Activated CD4-positive, alpha-beta T cell treated with anti-CD3 and anti-CD28 coated beads, Interleukin-2, amount 10 ng/mL, durations not matched to agents 7 days and 5 days (primary cell): ENCODE results near the gene SARS1. TPM values are rescaled to one million over a fixed set of nuclear protein-coding genes. Genes with fewer than 3 reads are reported as not detected.

Experiments used
- CTCF ChIA-PET: fragments of 350-600 bp; sonication (Branson Sonifier 250); formaldehyde crosslinking; loops from one replicate; lab custom pipeline; 2021; ENCODE audit warnings: antibody characterized with exemption; lab: Charles Lee
- POLR2A ChIA-PET: fragments of 350-600 bp; sonication (Branson Sonifier 250); formaldehyde crosslinking; loops from one replicate; lab custom pipeline; 2021; ENCODE audit warnings: antibody characterized with exemption; lab: Charles Lee
- DNase-seq: peaks from one replicate; pipeline ENCODE4 v3.0.0-alpha.2; 2020
- H3K27ac Mint-ChIP-seq: one replicate; pipeline ENCODE4 v1.8.0; 2021; ENCODE audit warnings: mild to moderate bottlenecking, moderate library complexity, mixed read lengths
- H3K27me3 Mint-ChIP-seq: one replicate; pipeline ENCODE4 v1.8.0; 2021; ENCODE audit warnings: mixed read lengths
- H3K36me3 Mint-ChIP-seq: one replicate; pipeline ENCODE4 v1.8.0; 2021; ENCODE audit warnings: low read depth, mixed read lengths
- H3K4me1 Mint-ChIP-seq: one replicate; pipeline ENCODE4 v1.8.0; 2021; ENCODE audit warnings: mixed read lengths
- H3K4me3 Mint-ChIP-seq: one replicate; pipeline ENCODE4 v1.8.0; 2021; ENCODE audit warnings: mild to moderate bottlenecking, moderate library complexity, mixed read lengths
- H3K9me3 Mint-ChIP-seq: one replicate; pipeline ENCODE4 v1.8.0; 2021; ENCODE audit warnings: mixed read lengths
- total RNA-seq, 2 experiments: library from RNA; stranded (reverse); gene quantifications; one replicate each; pipeline ENCODE4 v1.2.3, GENCODE V29; 2021

SARS1 gene
- total RNA-seq, 2 experiments from 2014 or later: 138 to 140 TPM

DNA sequence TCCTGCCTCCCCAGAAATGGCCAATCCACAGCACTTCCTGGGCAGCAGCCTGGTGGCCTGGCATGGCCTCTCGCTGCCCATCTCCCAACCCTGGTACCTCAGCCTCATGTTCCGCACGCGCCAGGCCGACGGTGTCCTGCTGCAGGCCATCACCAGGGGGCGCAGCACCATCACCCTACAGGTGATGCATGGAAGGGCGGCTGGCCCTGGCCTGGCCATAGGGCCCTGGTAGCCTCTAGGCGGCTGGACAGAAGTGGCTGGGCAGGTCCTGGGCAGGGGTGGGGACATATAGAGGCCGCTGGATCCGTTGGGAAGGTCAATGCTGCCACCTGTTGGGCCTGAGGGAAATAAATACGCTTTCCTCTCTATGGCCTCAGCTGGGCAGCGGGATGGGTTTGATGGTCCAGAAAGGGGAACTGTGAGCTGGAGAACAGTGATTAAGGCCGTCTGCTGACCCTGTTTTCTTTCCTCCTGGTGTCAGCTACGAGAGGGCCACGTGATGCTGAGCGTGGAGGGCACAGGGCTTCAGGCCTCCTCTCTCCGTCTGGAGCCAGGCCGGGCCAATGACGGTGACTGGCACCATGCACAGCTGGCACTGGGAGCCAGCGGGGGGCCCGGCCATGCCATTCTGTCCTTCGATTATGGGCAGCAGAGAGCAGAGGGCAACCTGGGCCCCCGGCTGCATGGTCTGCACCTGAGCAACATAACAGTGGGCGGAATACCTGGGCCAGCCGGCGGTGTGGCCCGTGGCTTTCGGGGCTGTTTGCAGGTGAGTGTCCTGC is 50.1 kb downstream of the SARS1 start:
- no peaks in the 10 kb centered on the region for H3K9me3 Mint-ChIP-seq
- ChIA-PET CTCF (interaction anchor here (0.6 to 3.3 kb wide), 16 partner anchors 9 to 277 kb away, joined by 3 to 16 read pairs (median 3); partner anchors contain the start of genes PSRC1, SARS1 and SORT1), POLR2A (no interaction called here)
- peaks cover 3% of the 10 kb centered on the region for H3K4me1 Mint-ChIP-seq
- H3K27ac Mint-ChIP-seq: no peak overlapping the region
- H3K36me3 Mint-ChIP-seq: no peaks in the 10 kb centered on the region
- no peaks in the 10 kb centered on the region for H3K27me3 Mint-ChIP-seq
- DNase-seq: peak; percentile 82
- no peak overlapping the region for H3K4me3 Mint-ChIP-seq

DNA sequence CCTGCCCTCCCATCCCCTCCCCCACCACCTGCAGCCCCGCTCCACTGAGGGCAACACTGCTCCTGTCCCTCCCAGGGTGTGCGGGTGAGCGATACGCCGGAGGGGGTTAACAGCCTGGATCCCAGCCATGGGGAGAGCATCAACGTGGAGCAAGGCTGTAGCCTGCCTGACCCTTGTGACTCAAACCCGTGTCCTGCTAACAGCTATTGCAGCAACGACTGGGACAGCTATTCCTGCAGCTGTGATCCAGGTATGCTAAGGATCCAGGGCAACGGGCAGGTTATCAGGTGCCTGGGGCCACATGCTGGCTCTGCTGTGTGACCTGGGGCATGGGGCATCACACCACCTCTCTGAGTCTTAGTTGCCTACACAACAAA is 50.6 kb downstream of the SARS1 start:
- Mint-ChIP-seq H3K4me1 (peaks cover 3% of the 10 kb centered on the region), H3K36me3 (no peaks in the 10 kb centered on the region), H3K27ac (no peak overlapping the region), H3K27me3 (no peaks in the 10 kb centered on the region), H3K4me3 (no peak overlapping the region), H3K9me3 (no peaks in the 10 kb centered on the region)
- ChIA-PET POLR2A (no interaction called here), CTCF (interaction anchor here (0.6 to 3.3 kb wide), 15 partner anchors 9 to 277 kb away, joined by 3 to 16 read pairs (median 3); partner anchors contain the start of genes PSRC1, SARS1 and SORT1)
- DNase-seq: no peak

DNA sequence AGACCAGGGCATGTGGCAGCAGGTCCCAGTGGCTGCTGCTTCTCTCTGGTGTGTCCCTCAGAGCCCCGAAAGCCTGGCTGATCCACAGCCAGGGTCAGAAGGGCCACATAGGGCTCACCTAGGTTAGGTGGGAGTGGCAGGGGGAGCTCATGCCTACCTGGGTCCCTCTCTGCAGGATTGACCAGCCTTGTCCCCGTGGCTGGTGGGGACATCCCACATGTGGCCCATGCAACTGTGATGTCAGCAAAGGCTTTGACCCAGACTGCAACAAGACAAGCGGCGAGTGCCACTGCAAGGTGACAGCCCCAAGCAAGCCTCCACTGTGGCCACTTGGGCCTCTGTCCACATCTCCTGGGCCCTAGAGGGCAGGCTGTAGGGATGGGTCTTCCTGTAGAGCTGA is 51.3 kb downstream of the SARS1 start:
- POLR2A ChIA-PET: no interaction called here
- Mint-ChIP-seq H3K27ac (no peak overlapping the region), H3K4me1 (peaks cover 3% of the 10 kb centered on the region), H3K27me3 (no peaks in the 10 kb centered on the region), H3K9me3 (no peaks in the 10 kb centered on the region), H3K4me3 (no peak overlapping the region), H3K36me3 (no peaks in the 10 kb centered on the region)
- CTCF ChIA-PET: interaction anchor here (0.9 to 3.3 kb wide), 7 partner anchors 12 to 267 kb away, joined by 3 to 16 read pairs (median 7); partner anchors contain the start of genes SARS1 and SORT1
- no peak for DNase-seq

DNA sequence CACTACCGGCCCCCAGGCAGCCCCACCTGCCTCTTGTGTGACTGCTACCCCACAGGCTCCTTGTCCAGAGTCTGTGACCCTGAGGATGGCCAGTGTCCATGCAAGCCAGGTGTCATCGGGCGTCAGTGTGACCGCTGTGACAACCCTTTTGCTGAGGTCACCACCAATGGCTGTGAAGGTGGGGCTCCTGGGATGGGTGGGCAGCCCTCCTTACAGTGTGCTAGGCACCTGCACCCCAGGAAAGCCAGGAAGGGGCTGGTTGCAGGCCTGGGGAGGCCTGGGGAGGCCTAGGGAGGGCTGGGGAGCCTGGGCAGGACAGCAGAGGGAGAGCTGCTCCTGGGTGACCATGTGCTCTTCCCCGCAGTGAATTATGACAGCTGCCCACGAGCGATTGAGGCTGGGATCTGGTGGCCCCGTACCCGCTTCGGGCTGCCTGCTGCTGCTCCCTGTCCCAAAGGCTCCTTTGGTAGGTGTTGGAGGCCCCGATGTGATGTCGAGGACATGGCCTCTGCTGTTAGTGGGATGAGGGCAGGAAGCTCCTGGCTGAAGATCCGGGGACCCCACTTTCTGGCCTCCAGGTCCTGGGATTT is 52.1 kb downstream of the SARS1 start:
- ChIA-PET CTCF (interaction anchor here (0.9 to 1.3 kb wide), 2 partner anchors 12 to 26 kb away, joined by 3 read pairs; no protein-coding TSS in a partner anchor), POLR2A (interaction anchor here (0.5 kb wide), 1 partner anchor 161 kb away, joined by 7 read pairs; no protein-coding TSS in a partner anchor)
- Mint-ChIP-seq H3K36me3 (no peaks in the 10 kb centered on the region), H3K9me3 (no peaks in the 10 kb centered on the region), H3K4me1 (peaks cover 3% of the 10 kb centered on the region), H3K27ac (no peak overlapping the region), H3K4me3 (no peak overlapping the region), H3K27me3 (no peaks in the 10 kb centered on the region)
- no peak for DNase-seq

DNA sequence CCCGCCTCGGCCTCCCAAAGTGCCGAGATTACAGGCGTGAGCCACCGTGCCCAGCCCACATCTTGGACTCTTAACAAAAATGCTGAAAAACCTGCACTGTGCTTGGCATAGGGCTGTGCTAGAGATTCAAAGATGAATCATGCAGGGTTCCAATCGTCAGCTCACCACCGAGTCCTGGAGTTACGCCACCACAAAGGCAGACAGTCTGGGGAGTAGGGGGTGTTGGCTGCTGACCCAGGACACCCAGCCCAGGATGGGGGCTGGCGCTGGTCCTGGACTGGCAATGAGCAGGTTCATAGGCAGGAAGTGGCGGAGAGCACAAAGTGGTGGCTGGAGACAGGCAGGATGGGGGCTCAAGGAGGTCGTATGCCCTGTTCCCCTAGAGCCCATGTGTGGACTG is 53.2 kb downstream of the SARS1 start:
- CTCF ChIA-PET: interaction anchor here (1.3 kb wide), 1 partner anchor 27 kb away, joined by 3 read pairs; no protein-coding TSS in a partner anchor
- Mint-ChIP-seq H3K27ac (no peak overlapping the region), H3K4me3 (no peak overlapping the region), H3K36me3 (no peaks in the 10 kb centered on the region), H3K4me1 (peaks cover 3% of the 10 kb centered on the region), H3K27me3 (no peaks in the 10 kb centered on the region), H3K9me3 (no peaks in the 10 kb centered on the region)
- POLR2A ChIA-PET: no interaction called here
- no peak for DNase-seq

DNA sequence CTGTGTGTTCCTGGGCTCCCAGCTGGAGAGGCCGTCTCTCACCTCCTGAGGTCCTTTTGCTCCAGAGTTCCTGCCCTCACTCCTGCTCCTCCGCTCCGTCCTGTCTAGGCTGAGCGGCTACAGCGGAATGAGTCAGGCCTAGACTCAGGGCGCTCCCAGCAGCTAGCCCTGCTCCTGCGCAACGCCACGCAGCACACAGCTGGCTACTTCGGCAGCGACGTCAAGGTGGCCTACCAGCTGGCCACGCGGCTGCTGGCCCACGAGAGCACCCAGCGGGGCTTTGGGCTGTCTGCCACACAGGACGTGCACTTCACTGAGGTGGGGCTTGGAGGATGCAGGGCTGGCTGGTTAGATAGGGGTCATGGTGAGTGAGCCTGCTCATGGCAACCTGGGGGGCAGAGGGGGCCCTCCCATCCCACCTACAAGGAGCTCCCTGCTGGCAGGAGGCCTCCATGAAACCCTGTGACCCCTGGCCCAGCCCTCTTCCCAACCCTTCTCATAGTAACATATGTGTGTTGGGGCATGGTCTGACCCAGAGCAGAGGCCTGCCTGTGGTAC is 54.1 kb downstream of the SARS1 start:
- ChIA-PET CTCF (interaction anchor here (0.9 to 1.0 kb wide), 2 partner anchors 10 to 265 kb away, joined by 5 read pairs; no protein-coding TSS in a partner anchor), POLR2A (no interaction called here)
- DNase-seq: no peak
- H3K27ac Mint-ChIP-seq: no peak overlapping the region
- H3K4me1 Mint-ChIP-seq: peaks cover 3% of the 10 kb centered on the region
- H3K36me3 Mint-ChIP-seq: no peaks in the 10 kb centered on the region
- no peaks in the 10 kb centered on the region for H3K27me3 Mint-ChIP-seq
- no peak overlapping the region for H3K4me3 Mint-ChIP-seq
- H3K9me3 Mint-ChIP-seq: no peaks in the 10 kb centered on the region

DNA sequence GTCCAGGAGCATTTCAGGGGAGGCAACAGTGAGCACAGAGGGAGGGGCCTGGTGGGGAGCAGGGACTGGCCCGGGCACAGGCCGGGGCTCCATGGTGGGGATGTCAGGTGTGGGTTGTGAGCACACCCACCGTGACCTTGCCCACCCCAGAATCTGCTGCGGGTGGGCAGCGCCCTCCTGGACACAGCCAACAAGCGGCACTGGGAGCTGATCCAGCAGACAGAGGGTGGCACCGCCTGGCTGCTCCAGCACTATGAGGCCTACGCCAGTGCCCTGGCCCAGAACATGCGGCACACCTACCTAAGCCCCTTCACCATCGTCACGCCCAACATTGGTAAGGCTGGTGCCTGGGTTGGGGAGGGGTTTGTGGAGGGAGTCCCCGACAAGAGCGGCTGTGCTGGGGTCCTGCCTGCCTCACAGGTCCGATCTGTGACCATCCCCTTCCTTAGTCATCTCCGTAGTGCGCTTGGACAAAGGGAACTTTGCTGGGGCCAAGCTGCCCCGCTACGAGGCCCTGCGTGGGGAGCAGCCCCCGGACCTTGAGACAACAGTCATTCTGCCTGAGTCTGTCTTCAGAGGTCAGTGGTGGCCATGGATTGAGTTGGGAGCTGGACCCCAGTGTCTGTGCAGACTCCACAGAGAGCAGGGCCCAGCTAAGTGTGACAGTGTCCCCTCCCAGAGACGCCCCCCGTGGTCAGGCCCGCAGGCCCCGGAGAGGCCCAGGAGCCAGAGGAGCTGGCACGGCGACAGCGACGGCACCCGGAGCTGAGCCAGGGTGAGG is 54.9 kb downstream of the SARS1 start:
- no peaks in the 10 kb centered on the region for H3K9me3 Mint-ChIP-seq
- no peak overlapping the region for H3K4me3 Mint-ChIP-seq
- no peak overlapping the region for H3K27ac Mint-ChIP-seq
- no peaks in the 10 kb centered on the region for H3K36me3 Mint-ChIP-seq
- H3K4me1 Mint-ChIP-seq: peaks cover under 1% of the 10 kb centered on the region
- H3K27me3 Mint-ChIP-seq: no peaks in the 10 kb centered on the region
- POLR2A ChIA-PET: no interaction called here
- DNase-seq: no peak
- CTCF ChIA-PET: interaction anchor here (1.0 to 1.4 kb wide), 3 partner anchors 14 to 264 kb away, joined by 4 to 5 read pairs (median 4); partner anchors contain the start of gene PSRC1

DNA sequence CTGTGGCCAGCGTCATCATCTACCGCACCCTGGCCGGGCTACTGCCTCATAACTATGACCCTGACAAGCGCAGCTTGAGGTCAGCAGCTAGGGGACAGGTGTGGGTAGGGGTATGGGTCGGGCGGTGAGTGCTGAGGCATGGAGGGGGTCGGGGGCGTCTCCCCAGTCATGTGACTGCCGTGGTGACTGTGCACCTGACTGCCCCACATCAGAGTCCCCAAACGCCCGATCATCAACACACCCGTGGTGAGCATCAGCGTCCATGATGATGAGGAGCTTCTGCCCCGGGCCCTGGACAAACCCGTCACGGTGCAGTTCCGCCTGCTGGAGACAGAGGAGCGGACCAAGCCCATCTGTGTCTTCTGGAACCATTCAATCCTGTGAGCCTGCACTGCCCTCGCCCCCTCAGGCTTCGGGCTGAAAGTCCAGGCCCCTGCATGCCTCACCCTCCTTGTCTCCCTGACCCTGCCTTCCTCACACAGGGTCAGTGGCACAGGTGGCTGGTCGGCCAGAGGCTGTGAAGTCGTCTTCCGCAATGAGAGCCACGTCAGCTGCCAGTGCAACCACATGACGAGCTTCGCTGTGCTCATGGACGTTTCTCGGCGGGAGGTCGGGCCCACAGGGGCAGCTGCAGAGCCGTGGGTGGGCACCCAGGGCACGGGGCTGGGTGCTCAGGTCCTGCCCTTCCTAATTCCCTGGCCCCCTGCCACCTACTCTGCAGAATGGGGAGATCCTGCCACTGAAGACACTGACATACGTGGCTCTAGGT is 55.7 kb downstream of the SARS1 start:
- H3K27me3 Mint-ChIP-seq: no peaks in the 10 kb centered on the region

DNA sequence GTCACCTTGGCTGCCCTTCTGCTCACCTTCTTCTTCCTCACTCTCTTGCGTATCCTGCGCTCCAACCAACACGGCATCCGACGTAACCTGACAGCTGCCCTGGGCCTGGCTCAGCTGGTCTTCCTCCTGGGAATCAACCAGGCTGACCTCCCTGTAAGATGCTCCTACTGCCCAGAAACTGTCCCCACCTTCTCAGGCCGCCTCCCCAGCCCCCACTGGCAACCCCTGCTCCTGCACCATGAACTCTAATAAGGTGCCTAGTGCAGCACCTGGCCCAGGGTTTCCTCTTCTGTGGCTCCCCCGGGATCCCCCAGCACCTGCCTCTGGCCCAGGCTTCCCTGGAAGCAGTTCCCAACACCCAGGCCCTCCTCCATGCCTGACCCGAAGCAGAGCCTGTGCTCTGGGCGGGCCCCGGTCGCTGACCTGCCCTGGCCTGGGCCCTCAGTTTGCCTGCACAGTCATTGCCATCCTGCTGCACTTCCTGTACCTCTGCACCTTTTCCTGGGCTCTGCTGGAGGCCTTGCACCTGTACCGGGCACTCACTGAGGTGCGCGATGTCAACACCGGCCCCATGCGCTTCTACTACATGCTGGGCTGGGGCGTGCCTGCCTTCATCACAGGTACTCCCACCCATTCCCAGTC is 56.4 kb downstream of the SARS1 start:
- Mint-ChIP-seq H3K27ac (no peak overlapping the region), H3K27me3 (no peaks in the 10 kb centered on the region), H3K4me3 (no peak overlapping the region), H3K9me3 (no peaks in the 10 kb centered on the region), H3K4me1 (peaks cover 11% of the 10 kb centered on the region), H3K36me3 (no peaks in the 10 kb centered on the region)
- CTCF ChIA-PET: interaction anchor here (1.4 kb wide), 1 partner anchor 12 kb away, joined by 4 read pairs; the partner anchor contains the start of gene PSRC1
- POLR2A ChIA-PET: no interaction called here
- DNase-seq: no peak

More for the DNA sequence above, 55.7 kb downstream of the SARS1 start:
- peaks cover 7% of the 10 kb centered on the region for H3K4me1 Mint-ChIP-seq
- no peak overlapping the region for H3K4me3 Mint-ChIP-seq
- no peak for DNase-seq
- CTCF ChIA-PET: interaction anchor here (1.4 kb wide), 2 partner anchors 13 to 129 kb away, joined by 4 read pairs; partner anchors contain the start of gene PSRC1
- no peaks in the 10 kb centered on the region for H3K36me3 Mint-ChIP-seq
- H3K9me3 Mint-ChIP-seq: no peaks in the 10 kb centered on the region
- POLR2A ChIA-PET: no interaction called here
- no peak overlapping the region for H3K27ac Mint-ChIP-seq

DNA sequence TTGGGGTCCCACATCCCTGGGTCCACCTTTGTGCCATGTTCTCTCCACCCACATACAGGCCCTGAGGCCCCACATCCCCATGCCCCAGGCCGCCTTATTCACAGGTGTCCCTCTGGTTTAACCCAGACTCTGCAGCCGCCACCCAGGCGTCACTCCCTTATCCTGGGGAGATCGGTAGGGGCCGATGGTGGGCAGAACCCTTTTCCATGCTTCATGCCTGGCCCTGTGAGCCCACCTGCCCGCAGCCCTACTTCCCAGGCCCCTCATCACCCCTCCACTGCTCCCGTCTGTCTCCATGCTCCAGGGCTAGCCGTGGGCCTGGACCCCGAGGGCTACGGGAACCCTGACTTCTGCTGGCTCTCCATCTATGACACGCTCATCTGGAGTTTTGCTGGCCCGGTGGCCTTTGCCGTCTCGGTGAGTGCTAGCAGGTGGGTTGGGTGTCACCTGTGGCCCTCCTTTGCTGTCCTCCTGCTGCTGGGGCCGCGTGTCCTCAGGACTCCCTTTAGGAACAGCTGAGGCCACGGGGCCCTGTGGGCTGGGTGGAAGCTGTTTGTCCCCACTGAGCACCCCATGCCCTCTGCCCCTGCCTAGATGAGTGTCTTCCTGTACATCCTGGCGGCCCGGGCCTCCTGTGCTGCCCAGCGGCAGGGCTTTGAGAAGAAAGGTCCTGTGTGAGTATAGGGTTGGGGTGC is 57.1 kb downstream of the SARS1 start:
- ChIA-PET POLR2A (no interaction called here), CTCF (no interaction called here)
- no peak overlapping the region for H3K4me3 Mint-ChIP-seq
- peaks cover 14% of the 10 kb centered on the region for H3K4me1 Mint-ChIP-seq
- no peak overlapping the region for H3K27ac Mint-ChIP-seq
- no peaks in the 10 kb centered on the region for H3K9me3 Mint-ChIP-seq
- H3K36me3 Mint-ChIP-seq: no peaks in the 10 kb centered on the region
- no peak for DNase-seq
- no peaks in the 10 kb centered on the region for H3K27me3 Mint-ChIP-seq

DNA sequence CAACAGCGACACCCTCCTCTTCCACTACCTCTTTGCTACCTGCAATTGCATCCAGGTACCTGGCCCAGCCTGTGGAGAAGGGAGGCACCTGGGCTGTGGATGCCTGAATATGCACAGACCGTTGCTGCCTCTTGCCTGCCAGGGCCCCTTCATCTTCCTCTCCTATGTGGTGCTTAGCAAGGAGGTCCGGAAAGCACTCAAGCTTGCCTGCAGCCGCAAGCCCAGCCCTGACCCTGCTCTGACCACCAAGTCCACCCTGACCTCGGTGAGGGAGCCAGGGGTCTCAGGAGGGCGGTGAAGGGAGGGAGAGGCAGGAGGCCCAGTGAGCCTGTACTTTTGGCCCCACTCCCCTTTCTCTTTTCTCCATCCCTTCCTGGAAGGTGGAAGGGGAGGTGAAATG is 57.7 kb downstream of the SARS1 start:
- no peak overlapping the region for H3K4me3 Mint-ChIP-seq
- ChIA-PET POLR2A (no interaction called here), CTCF (no interaction called here)
- H3K9me3 Mint-ChIP-seq: no peaks in the 10 kb centered on the region
- H3K36me3 Mint-ChIP-seq: no peaks in the 10 kb centered on the region
- no peaks in the 10 kb centered on the region for H3K27me3 Mint-ChIP-seq
- H3K27ac Mint-ChIP-seq: no peak overlapping the region
- peaks cover 14% of the 10 kb centered on the region for H3K4me1 Mint-ChIP-seq
- DNase-seq: no peak
